Right ventricle myocardium inferior (tissue), 1 donor: ENCODE data around the gene C1QL4. TPM values are rescaled to one million over a fixed set of nuclear protein-coding genes. Genes with fewer than 3 reads are reported as not detected.
"Not testable (repeated sequence)": the region's sequence is repeated elsewhere in the genome, so short reads cannot be mapped to it uniquely, and the experiment has no call there.

Experiments used
- ATAC-seq: fragments of 200-7000 bp; cut with Tn5 transposase; one replicate; pipeline ENCODE4 v1.9.1; 2020; ENCODE audit warnings: mild to moderate bottlenecking, moderate library complexity
- DNase-seq: peaks from one replicate; pipeline ENCODE4 v3.0.0; 2021; ENCODE audit errors: missing footprints
- intact Hi-C: fragments of 100-400 bp; cut with DNase I; formaldehyde crosslinking; loops from one replicate; pipeline ENCODE4 v1.11.0; 2022
- total RNA-seq: library from RNA; stranded (reverse); fragmentation: NEBNext Ultra II Directional; extraction: Animal tissue kit (Norgen Biotek cat#: 25700); gene quantifications from one replicate; pipeline ENCODE4 v1.2.1, GENCODE V29; 2021
- donor health status: DM: no; HTN: yes; CAD: no; lungs with severe emphysema.

Gene C1QL4
- total RNA-seq, 1 donor from 2014 or later: not detected

DNA sequence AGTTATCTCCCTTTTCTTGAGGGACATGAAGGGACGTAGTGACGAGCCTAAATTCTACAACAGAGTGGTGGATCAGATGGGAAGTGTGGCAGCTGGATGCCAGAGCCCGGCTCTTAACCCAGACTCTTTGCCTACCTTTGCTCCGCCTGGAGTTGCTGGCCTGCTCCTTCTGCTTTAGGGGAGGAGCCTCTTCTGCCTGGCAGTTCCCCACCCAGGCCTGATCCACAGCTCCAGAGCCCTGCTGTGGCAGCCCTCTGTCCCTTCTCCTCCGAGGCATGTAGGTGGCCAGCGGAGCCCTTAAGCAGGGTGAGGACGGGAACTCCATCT lies 44.3 kb downstream of the C1QL4 start:
- ATAC-seq (no peak), DNase-seq (no peak)
- intact Hi-C loops: no loop called here

DNA sequence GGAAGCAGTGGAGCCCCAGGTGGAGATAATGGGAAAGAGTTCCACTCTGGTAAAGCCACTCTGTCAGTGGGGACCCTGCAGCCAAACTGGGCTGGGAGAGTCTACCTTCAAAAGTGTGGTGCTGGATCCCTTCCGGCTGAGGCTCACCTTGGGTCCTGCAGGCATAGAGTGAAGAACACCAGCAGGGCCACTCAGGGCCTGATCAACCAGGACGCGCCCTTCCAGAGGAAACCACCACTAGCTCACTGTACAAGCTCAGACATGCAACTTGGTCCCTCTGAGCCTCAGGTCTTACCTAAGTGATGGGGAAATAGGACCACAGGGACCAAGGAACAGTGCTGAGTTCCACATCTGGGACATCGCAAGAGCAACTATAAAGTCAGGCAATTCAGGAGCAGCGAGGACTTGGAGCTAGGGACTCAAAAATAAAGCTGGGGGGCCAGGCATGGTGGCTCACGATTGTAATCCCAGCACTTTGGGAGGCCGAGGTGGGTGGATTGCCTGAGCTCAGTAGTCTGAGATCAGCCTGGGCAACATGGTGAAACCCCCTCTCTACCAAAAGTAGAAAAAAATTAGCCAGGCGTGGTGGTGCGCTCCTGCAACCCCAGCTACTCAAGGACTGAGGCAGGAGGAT lies 47.9 kb downstream of the C1QL4 start:
- intact Hi-C loops: loop anchor here (5.0 kb wide), 1 partner anchor 228 kb away; no protein-coding TSS in a partner anchor
- ATAC-seq: no peak

DNA sequence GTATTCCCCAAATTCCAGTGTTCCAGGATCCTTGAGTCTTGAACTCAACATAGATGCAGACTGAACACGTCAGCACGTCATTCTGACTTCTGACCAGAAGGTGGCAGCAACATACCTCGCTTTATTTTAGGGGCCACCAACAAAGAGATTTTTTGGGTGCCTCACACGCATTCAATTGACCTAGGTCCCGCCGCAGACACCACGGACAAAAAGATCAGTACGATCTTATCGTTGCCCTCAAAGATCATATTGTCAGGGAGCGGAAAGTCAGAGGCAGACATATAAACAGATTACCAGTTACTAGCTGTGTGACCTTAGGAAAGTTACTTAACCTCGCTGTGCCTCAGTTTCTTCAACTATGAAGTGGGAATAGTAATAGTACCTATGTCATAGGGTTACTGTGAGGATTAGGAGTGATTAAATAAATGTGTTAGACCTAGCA lies 48.6 kb downstream of the C1QL4 start:
- DNase-seq (no peak), ATAC-seq (no peak)
- intact Hi-C loops: loop anchor here (5.0 kb wide), 1 partner anchor 229 kb away; no protein-coding TSS in a partner anchor

More for the DNA sequence above, 47.9 kb downstream of the C1QL4 start:
- DNase-seq: no peak

DNA sequence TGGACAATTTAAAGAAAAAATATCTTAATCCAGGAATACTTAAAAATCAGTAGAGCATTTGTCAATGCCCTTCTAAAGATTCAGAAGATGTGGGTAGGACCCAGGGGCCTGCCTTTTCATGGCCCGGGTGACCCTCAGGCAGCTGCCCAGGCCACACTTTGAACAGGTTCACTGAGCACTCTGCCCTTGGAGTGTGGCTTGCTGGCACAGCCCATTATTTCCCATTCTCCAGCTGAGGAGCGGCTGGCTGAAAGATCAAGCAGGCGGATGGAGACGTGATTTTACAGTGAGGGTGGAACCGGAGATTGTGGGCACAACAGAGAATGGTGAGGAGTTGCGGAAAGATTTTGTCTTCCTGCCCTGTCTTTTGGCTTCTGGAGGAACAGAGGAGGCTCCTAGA lies 49.1 kb downstream of the C1QL4 start:
- ATAC-seq (no peak), DNase-seq (no peak)
- intact Hi-C loops: loop anchor here (5.0 kb wide), 1 partner anchor 229 kb away; no protein-coding TSS in a partner anchor

DNA sequence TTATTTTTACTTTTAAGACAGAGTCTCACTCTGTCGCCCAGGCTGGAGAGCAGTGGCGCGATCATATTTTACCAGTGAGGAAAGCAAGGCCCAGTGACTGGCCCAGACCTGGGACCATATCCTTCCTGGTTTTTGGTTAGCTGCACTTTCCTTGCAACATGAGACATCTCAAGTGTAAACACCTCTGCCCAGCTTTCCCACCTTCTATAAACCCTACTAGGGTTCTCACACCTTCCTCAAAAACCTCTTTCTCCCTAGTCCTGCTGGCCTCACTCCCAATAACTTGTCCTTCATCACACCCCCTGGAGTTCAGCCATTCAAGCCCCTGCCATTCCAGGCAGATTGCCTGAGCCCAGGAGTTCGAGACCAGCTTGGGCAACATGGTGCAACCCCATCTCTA lies 52.3 kb downstream of the C1QL4 start:
- ATAC-seq: no peak

DNA sequence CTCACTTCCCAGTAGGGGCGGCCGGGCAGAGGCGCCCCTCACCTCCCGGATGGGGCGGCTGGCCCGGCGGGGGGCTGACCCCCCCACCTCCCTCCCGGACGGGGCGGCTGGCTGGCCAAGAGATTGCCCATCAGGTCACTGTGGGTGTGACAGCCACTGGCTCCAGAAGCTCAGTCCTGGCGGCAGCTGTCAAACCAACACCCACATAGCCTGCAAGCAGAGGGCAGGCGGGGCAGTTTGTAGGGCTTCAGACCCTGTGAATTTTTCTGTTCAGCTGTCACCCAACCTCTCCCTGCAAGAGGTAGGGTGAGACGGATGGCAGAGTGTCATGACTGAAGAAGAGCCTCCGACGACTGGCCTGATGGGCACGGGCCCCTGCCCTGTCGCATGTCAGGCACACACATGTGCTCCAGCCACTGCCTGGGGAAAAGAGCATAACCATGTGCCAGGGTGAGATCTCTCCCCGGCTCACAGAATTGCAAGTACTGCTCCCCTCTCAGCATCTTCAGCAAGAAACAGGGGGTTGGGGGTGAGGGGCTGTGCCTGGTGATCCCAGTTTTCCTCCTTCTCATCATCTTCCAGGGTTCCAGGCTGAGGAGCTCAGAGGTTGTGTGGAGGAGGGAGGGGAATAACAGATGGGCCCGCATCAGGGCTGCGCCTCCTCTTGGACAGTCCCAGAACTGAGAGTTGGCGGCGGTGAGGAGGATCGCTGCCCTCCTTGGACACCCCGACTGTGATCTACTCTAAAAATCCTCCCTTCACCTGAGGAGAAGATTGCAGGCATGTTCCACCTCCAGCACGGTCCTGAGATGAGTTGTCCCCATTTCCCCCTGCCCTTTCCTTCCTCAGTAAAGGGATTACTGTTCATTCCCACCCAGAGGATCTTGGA lies 53.2 kb downstream of the C1QL4 start:
- ATAC-seq (no peak), DNase-seq (no peak)
- intact Hi-C loops: loop anchor here (2.0 kb wide), 1 partner anchor 53 kb away; the partner anchor contains the start of gene C1QL4

More for the DNA sequence above, 52.3 kb downstream of the C1QL4 start:
- DNase-seq: no peak
- intact Hi-C loops: loop anchor here (2.0 to 5.0 kb wide), 2 partner anchors 52 to 233 kb away; partner anchors contain the start of gene C1QL4

DNA sequence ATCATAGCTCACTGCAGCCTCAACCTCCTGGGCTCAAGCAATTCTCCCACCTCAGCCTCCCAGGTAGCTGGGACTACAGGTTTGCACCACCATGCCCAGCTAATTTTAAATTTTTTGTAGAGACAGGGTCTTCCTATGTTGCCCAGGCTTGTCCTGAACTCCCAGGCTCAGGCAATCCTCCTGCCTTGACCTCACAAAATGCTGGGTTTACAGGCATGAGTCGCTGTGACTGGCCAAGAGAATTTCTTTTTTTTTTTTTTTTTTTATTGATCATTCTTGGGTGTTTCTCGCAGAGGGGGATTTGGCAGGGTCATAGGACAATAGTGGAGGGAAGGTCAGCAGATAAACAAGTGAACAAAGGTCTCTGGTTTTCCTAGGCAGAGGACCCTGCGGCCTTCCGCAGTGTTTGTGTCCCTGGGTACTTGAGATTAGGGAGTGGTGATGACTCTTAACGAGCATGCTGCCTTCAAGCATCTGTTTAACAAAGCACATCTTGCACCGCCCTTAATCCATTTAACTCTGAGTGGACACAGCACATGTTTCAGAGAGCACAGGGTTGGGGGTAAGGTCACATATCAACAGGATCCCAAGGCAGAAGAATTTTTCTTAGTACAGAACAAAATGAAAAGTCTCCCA lies 54.1 kb downstream of the C1QL4 start:
- DNase-seq, intact Hi-C loops, ATAC-seq: not testable (repeated sequence)

Other genes starting within 250 kb of the C1QL4 start
- gene DHH, start 242.4 kb downstream of the C1QL4 start, total RNA-seq: 0.87 TPM
- 26.3 TPM for gene LMBR1L, start 226.3 kb downstream of the C1QL4 start, total RNA-seq
- 510 TPM for gene TUBA1B, start 205.8 kb downstream of the C1QL4 start, total RNA-seq
- gene TUBA1A, start 148.1 kb downstream of the C1QL4 start, total RNA-seq: 135 TPM
- 86.2 TPM for gene TUBA1C, start 72.1 kb downstream of the C1QL4 start, total RNA-seq
- gene PRPH, start 42.0 kb downstream of the C1QL4 start, total RNA-seq: 0.57 TPM
- gene TROAP, start 13.9 kb downstream of the C1QL4 start, total RNA-seq: 0.97 TPM
- not detected for gene DNAJC22, start 9.7 kb upstream of the C1QL4 start, total RNA-seq
- 6.4 TPM for gene SPATS2, start 30.3 kb upstream of the C1QL4 start, total RNA-seq
- 0.27 TPM for gene KCNH3, start 201.8 kb upstream of the C1QL4 start, total RNA-seq
- gene MCRS1, start 231.0 kb upstream of the C1QL4 start, total RNA-seq: 88.9 TPM